Loucy (cell line): Measurements from ENCODE around the gene SIGLEC14.

Source experiments
- H2AFZ ChIP-seq: fragments of 200-600 bp; sonication (generic); 2 replicates; pipeline ENCODE4 v1.6.0; 2016; ENCODE audit warnings: antibody characterized with exemption, mild to moderate bottlenecking, low read length, moderate library complexity
- H3F3A ChIP-seq: fragments of 200-600 bp; 2 replicates; pipeline ENCODE4 v1.6.0; 2016; ENCODE audit warnings: antibody characterized with exemption, low read depth, mild to moderate bottlenecking
- H3K27me3 ChIP-seq: fragments of 200-600 bp; sonication (generic); 2 replicates; pipeline ENCODE4 v1.6.1; 2014; ENCODE audit warnings: low read length, mild to moderate bottlenecking; ENCODE audit not compliant: insufficient read depth, poor library complexity, severe bottlenecking
- H3K36me3 ChIP-seq: fragments of 200-600 bp; sonication (generic); 2 replicates; pipeline ENCODE4 v1.6.1; 2016; ENCODE audit warnings: low read length; ENCODE audit not compliant: insufficient read depth
- H3K4me1 ChIP-seq: fragments of 200-600 bp; sonication (generic); 2 replicates; pipeline ENCODE4 v1.5.1; 2014; ENCODE audit warnings: low read length, mild to moderate bottlenecking; ENCODE audit not compliant: insufficient read depth, poor library complexity, severe bottlenecking
- H3K4me2 ChIP-seq: fragments of 200-600 bp; sonication (generic); 2 replicates; pipeline ENCODE4 v1.6.0; 2014; ENCODE audit warnings: antibody characterized with exemption, low read length, low read depth, mild to moderate bottlenecking; ENCODE audit not compliant: poor library complexity, severe bottlenecking
- H3K4me3 ChIP-seq: fragments of 200-600 bp; sonication (generic); 2 replicates; pipeline ENCODE4 v1.5.1; 2014; ENCODE audit warnings: low read length, mild to moderate bottlenecking, mixed read lengths; ENCODE audit not compliant: poor library complexity, severe bottlenecking
- H3K79me2 ChIP-seq: fragments of 200-600 bp; sonication (generic); 2 replicates; pipeline ENCODE4 v1.6.1; 2014; ENCODE audit warnings: low read length; ENCODE audit not compliant: insufficient read depth
- H3K9ac ChIP-seq: fragments of 200-600 bp; sonication (generic); 2 replicates; pipeline ENCODE4 v1.6.0; 2014; ENCODE audit warnings: mild to moderate bottlenecking, low read depth, low read length, moderate library complexity; ENCODE audit not compliant: poor library complexity, severe bottlenecking
- H3K9me2 ChIP-seq: fragments of 200-600 bp; sonication (generic); replicated peaks from 2 replicates; pipeline ENCODE4 v1.6.1; 2016; ENCODE audit warnings: low read depth, low read length, mixed read lengths
- H3K9me3 ChIP-seq: fragments of 200-600 bp; sonication (generic); 2 replicates; pipeline ENCODE4 v1.6.1; 2014; ENCODE audit warnings: mild to moderate bottlenecking, antibody characterized with exemption, low read length, low read depth; ENCODE audit not compliant: insufficient read depth
- H4K20me1 ChIP-seq: fragments of 200-600 bp; sonication (generic); 2 replicates; pipeline ENCODE4 v1.6.0; 2014; ENCODE audit warnings: antibody characterized with exemption, low read length, mild to moderate bottlenecking; ENCODE audit not compliant: insufficient read depth, poor library complexity, severe bottlenecking
- EZH2phosphoT487 ChIP-seq: fragments of 200-600 bp; IDR thresholded peaks from 2 replicates; pipeline ENCODE4 v1.6.1; 2018; ENCODE audit warnings: antibody characterized with exemption, mild to moderate bottlenecking, moderate library complexity, borderline replicate concordance
- TF ChIP-seq, protein P1 (sequence below): fragments of 200-600 bp; sonication (generic); conservative IDR thresholded peaks from 2 replicates; pipeline ENCODE4 v1.5.1; 2014; ENCODE audit warnings: mild to moderate bottlenecking, antibody characterized with exemption, low read length

SIGLEC14 gene

GRCh38 chr19:51668216-51668615, 21.6 kb upstream of the SIGLEC14 start:
- no peak overlapping the region for H3K4me2 ChIP-seq
- no peaks in the 10 kb centered on the region for H3K27me3 ChIP-seq
- H3K9me3 ChIP-seq, result no peaks in the 10 kb centered on the region
- H4K20me1 ChIP-seq, result no peaks in the 10 kb centered on the region
- H3K4me3 ChIP-seq, result no peak overlapping the region
- no peaks in the 10 kb centered on the region for H3K79me2 ChIP-seq
- TF ChIP-seq, protein P1, sequence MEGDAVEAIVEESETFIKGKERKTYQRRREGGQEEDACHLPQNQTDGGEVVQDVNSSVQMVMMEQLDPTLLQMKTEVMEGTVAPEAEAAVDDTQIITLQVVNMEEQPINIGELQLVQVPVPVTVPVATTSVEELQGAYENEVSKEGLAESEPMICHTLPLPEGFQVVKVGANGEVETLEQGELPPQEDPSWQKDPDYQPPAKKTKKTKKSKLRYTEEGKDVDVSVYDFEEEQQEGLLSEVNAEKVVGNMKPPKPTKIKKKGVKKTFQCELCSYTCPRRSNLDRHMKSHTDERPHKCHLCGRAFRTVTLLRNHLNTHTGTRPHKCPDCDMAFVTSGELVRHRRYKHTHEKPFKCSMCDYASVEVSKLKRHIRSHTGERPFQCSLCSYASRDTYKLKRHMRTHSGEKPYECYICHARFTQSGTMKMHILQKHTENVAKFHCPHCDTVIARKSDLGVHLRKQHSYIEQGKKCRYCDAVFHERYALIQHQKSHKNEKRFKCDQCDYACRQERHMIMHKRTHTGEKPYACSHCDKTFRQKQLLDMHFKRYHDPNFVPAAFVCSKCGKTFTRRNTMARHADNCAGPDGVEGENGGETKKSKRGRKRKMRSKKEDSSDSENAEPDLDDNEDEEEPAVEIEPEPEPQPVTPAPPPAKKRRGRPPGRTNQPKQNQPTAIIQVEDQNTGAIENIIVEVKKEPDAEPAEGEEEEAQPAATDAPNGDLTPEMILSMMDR, result no peak
- TF ChIP-seq EZH2phosphoT487, result no peak
- no peaks in the 10 kb centered on the region for H3K36me3 ChIP-seq
- no peaks in the 10 kb centered on the region for H3F3A ChIP-seq
- H3K9me2 ChIP-seq, result no peaks in the 10 kb centered on the region
- no peaks in the 10 kb centered on the region for H3K4me1 ChIP-seq
- no peak overlapping the region for H2AFZ ChIP-seq
- H3K9ac ChIP-seq, result no peak overlapping the region

- Histone ChIP-seq H2AFZ (no peak overlapping the region), H3K9me2 (no peaks in the 10 kb centered on the region), H3K79me2 (no peaks in the 10 kb centered on the region)
These were observed 18.4 kb upstream of the SIGLEC14 start for GRCh38 chr19:51664997-51665396.

GRCh38 chr19:51664131-51664530, 17.5 kb upstream of the SIGLEC14 start:
- Histone ChIP-seq H3K9me3 (no peaks in the 10 kb centered on the region), H3K4me3 (no peak overlapping the region), H3F3A (no peaks in the 10 kb centered on the region), H3K79me2 (no peaks in the 10 kb centered on the region), H3K9me2 (no peaks in the 10 kb centered on the region), H2AFZ (no peak overlapping the region), H3K4me2 (no peak overlapping the region), H3K4me1 (no peaks in the 10 kb centered on the region), H3K9ac (no peak overlapping the region), H4K20me1 (no peaks in the 10 kb centered on the region), H3K27me3 (no peaks in the 10 kb centered on the region), H3K36me3 (no peaks in the 10 kb centered on the region)
- no peak for TF ChIP-seq EZH2phosphoT487
- TF ChIP-seq, protein P1, result no peak

More at GRCh38 chr19:51664997-51665396, 18.4 kb upstream of the SIGLEC14 start:
- Histone ChIP-seq H3K4me3 (no peak overlapping the region), H3K4me1 (no peaks in the 10 kb centered on the region), H3K9ac (no peak overlapping the region), H4K20me1 (no peaks in the 10 kb centered on the region), H3K36me3 (no peaks in the 10 kb centered on the region), H3F3A (no peaks in the 10 kb centered on the region), H3K27me3 (no peaks in the 10 kb centered on the region), H3K9me3 (no peaks in the 10 kb centered on the region), H3K4me2 (no peak overlapping the region)
- TF ChIP-seq EZH2phosphoT487, result no peak
- TF ChIP-seq, protein P1, result peak; percentile 46
